H1 (cell line): ENCODE data around the gene LCT. TPM values are rescaled to one million over a fixed set of nuclear protein-coding genes. Genes with fewer than 3 reads are reported as not detected.

Experiments used
- CTCF ChIA-PET: fragments of 300-600 bp; sonication (Branson Sonifier 250); formaldehyde crosslinking; loops from one replicate; lab custom pipeline; 2021; ENCODE audit not compliant: partially characterized antibody; lab: Charles Lee
- POLR2A ChIA-PET: fragments of 300-600 bp; sonication (Branson Sonifier 250); formaldehyde crosslinking; loops from one replicate; lab custom pipeline; 2021; ENCODE audit warnings: inconsistent platforms; ENCODE audit not compliant: partially characterized antibody; lab: Charles Lee
- DNase-seq, 2 experiments: peaks; one replicate each; pipeline versions ENCODE4 v3.0.0 to v3.0.0-alpha.2; 2010 to 2022; ENCODE audit warnings: low spot score in 2 of 2, low read depth in 1 of 2, mixed read lengths in 1 of 2
- FAIRE-seq: peaks from 2 replicates; lab custom pipeline; 2011; peaks lifted over from hg19 to GRCh38; lab: Jason Lieb, UNC
- H2AFZ ChIP-seq: 2 replicates; pipeline ENCODE4 v1.8.1; 2012; ENCODE audit warnings: low read length, inconsistent platforms
- H2AK5ac ChIP-seq: 2 replicates; pipeline ENCODE4 v1.6.1; 2013; ENCODE audit warnings: low read depth, low read length
- H2BK120ac ChIP-seq: replicated peaks from 2 replicates; pipeline ENCODE3; 2013; ENCODE audit warnings: low read depth, low read length, inconsistent platforms
- H2BK12ac ChIP-seq: 2 replicates; pipeline ENCODE4 v1.6.1; 2013; ENCODE audit warnings: low read depth, low read length
- H2BK15ac ChIP-seq: 2 replicates; pipeline ENCODE4 v1.6.1; 2013; ENCODE audit warnings: low read length
- H2BK20ac ChIP-seq: 2 replicates; pipeline ENCODE4 v1.6.1; 2013; ENCODE audit warnings: low read length
- H2BK5ac ChIP-seq: 2 replicates; pipeline ENCODE4 v1.6.1; 2013; ENCODE audit warnings: low read depth, low read length
- H3K14ac ChIP-seq: 2 replicates; pipeline ENCODE4 v1.6.1; 2013; ENCODE audit warnings: inconsistent platforms; ENCODE audit not compliant: insufficient read length
- H3K18ac ChIP-seq: 2 replicates; pipeline ENCODE4 v1.6.1; 2013; ENCODE audit warnings: low read length; ENCODE audit errors: extremely low read depth
- H3K23ac ChIP-seq: 2 replicates; pipeline ENCODE4 v1.6.1; 2013; ENCODE audit warnings: inconsistent platforms; ENCODE audit not compliant: insufficient read length
- H3K23me2 ChIP-seq: 2 replicates; pipeline ENCODE4 v1.6.1; 2013; ENCODE audit warnings: low read depth, low read length
- H3K27ac ChIP-seq: 2 replicates; pipeline ENCODE4 v1.6.1; 2011; ENCODE audit warnings: low read depth, low read length, inconsistent platforms
- H3K27me3 ChIP-seq, 4 experiments: replicated peaks in 1 of 4; 1 replicate in 1 of 4; 2 replicates in 3 of 4; pipeline versions ENCODE4 v1.6.1 to v1.8.1; 2011 to 2013; ENCODE audit warnings: low read length in 3 of 4, mild to moderate bottlenecking in 3 of 4, inconsistent platforms in 2 of 4, mixed read lengths in 2 of 4, moderate library complexity in 1 of 4; ENCODE audit not compliant: control insufficient read depth in 3 of 4, insufficient read depth in 3 of 4; ENCODE audit errors: extremely low read depth in 1 of 4
- H3K36me3 ChIP-seq, 4 experiments: 2 replicates each; pipeline versions ENCODE4 v1.6.1 to v1.8.1; 2011 to 2013; ENCODE audit warnings: mild to moderate bottlenecking in 4 of 4, low read length in 3 of 4, moderate library complexity in 2 of 4, control low read depth in 1 of 4, inconsistent platforms in 1 of 4; ENCODE audit not compliant: insufficient read depth in 4 of 4, control insufficient read depth in 2 of 4
- H3K4ac ChIP-seq: replicated peaks from 2 replicates; pipeline ENCODE3; 2013; ENCODE audit warnings: low read length, low read depth, mixed read lengths, inconsistent platforms; ENCODE audit not compliant: insufficient read length
- H3K4me1 ChIP-seq, 4 experiments: replicated peaks in 1 of 4; 1 replicate in 1 of 4; 2 replicates in 3 of 4; pipeline versions ENCODE4 v1.6.1 to v1.8.1; 2011 to 2013; ENCODE audit warnings: low read length in 3 of 4, inconsistent platforms in 2 of 4, mixed read lengths in 1 of 4; ENCODE audit not compliant: insufficient read depth in 4 of 4, control insufficient read depth in 3 of 4
- H3K4me2 ChIP-seq, 2 experiments: 2 replicates each; pipeline versions ENCODE4 v1.6.1 to v1.8.1; 2011 to 2013; ENCODE audit warnings: low read depth in 2 of 2, low read length in 2 of 2, control low read depth in 1 of 2, inconsistent platforms in 1 of 2, mild to moderate bottlenecking in 1 of 2; ENCODE audit not compliant: insufficient read depth in 1 of 2
- H3K4me3 ChIP-seq, 4 experiments: fragments of 200-600, 300-600 bp in 1 of 4; sonication (generic), shearing (Covaris generic), sonication (Bioruptor Twin) in 1 of 4; 2 replicates each; pipeline versions ENCODE4 v1.5.1 to v1.8.1; 2011 to 2016; ENCODE audit warnings: low read length in 4 of 4, low read depth in 3 of 4, control low read depth in 2 of 4, inconsistent platforms in 2 of 4, mild to moderate bottlenecking in 2 of 4, mixed read lengths in 1 of 4, moderate library complexity in 1 of 4; ENCODE audit not compliant: insufficient read depth in 2 of 4; ENCODE audit errors: extremely low read depth in 1 of 4
- H3K56ac ChIP-seq: replicated peaks from 2 replicates; pipeline ENCODE3; 2013; ENCODE audit warnings: low read depth, mild to moderate bottlenecking, mixed read lengths, low read length, inconsistent platforms; ENCODE audit not compliant: insufficient read length
- H3K79me1 ChIP-seq: 2 replicates; pipeline ENCODE4 v1.6.1; 2013; ENCODE audit warnings: low read depth, low read length, control low read depth
- H3K79me2 ChIP-seq, 2 experiments: 2 replicates each; pipeline versions ENCODE4 v1.6.1 to v1.8.1; 2012 to 2013; ENCODE audit warnings: low read length in 2 of 2, mild to moderate bottlenecking in 2 of 2, inconsistent platforms in 1 of 2; ENCODE audit not compliant: insufficient read depth in 2 of 2, control insufficient read depth in 1 of 2
- H3K9ac ChIP-seq, 4 experiments: replicated peaks in 1 of 4; 1 replicate in 1 of 4; 2 replicates in 3 of 4; pipeline versions ENCODE4 v1.6.1 to v1.8.1; 2011 to 2013; ENCODE audit warnings: low read depth in 3 of 4, low read length in 3 of 4, control low read depth in 2 of 4, mild to moderate bottlenecking in 2 of 4, moderate library complexity in 2 of 4, inconsistent platforms in 1 of 4; ENCODE audit errors: extremely low read depth in 1 of 4
- H3K9me3 ChIP-seq, 2 experiments: 2 replicates each; pipeline versions ENCODE4 v1.6.1 to v1.8.1; 2012 to 2013; ENCODE audit warnings: mild to moderate bottlenecking in 2 of 2, moderate library complexity in 2 of 2, control low read depth in 1 of 2, inconsistent platforms in 1 of 2, low read depth in 1 of 2, low read length in 1 of 2, mixed read lengths in 1 of 2; ENCODE audit not compliant: insufficient read depth in 2 of 2
- H4K20me1 ChIP-seq, 2 experiments: replicated peaks in 1 of 2; 2 replicates each; pipeline versions ENCODE3 to v1.8.1; 2011 to 2013; ENCODE audit warnings: inconsistent platforms in 2 of 2, low read length in 2 of 2, mild to moderate bottlenecking in 1 of 2; ENCODE audit not compliant: insufficient read depth in 2 of 2, control insufficient read depth in 1 of 2
- H4K5ac ChIP-seq: 2 replicates; pipeline ENCODE4 v1.6.1; 2013; ENCODE audit warnings: low read length, low read depth, mixed read lengths, inconsistent platforms; ENCODE audit not compliant: insufficient read length
- H4K8ac ChIP-seq: 2 replicates; pipeline ENCODE4 v1.8.0; 2013; ENCODE audit warnings: mild to moderate bottlenecking, moderate library complexity, low read length, inconsistent platforms; ENCODE audit not compliant: insufficient read depth; ENCODE audit errors: extremely low read depth
- H4K91ac ChIP-seq: replicated peaks from 2 replicates; pipeline ENCODE3; 2013; ENCODE audit warnings: low read length, mixed read lengths, inconsistent platforms; ENCODE audit not compliant: insufficient read length
- CEBPB ChIP-seq: IDR thresholded peaks from 2 replicates; pipeline ENCODE4 v1.6.1; 2012; ENCODE audit warnings: low read depth, low read length
- GTF2F1 ChIP-seq: IDR thresholded peaks from 2 replicates; pipeline ENCODE4 v1.6.1; 2012; ENCODE audit warnings: low read depth, low read length, improper control_type of control experiment, borderline replicate concordance
- JUN ChIP-seq: IDR thresholded peaks from 2 replicates; pipeline ENCODE4 v1.6.1; 2011; ENCODE audit warnings: low read depth, mild to moderate bottlenecking, improper control_type of control experiment, low read length
- NANOG ChIP-seq: IDR thresholded peaks from 2 replicates; pipeline ENCODE4 v1.6.1; 2011; ENCODE audit warnings: low read length, low read depth, mild to moderate bottlenecking, inconsistent platforms; ENCODE audit not compliant: insufficient read depth, poor library complexity, severe bottlenecking
- POLR2A ChIP-seq, 2 experiments: IDR thresholded peaks; 1 replicate in 1 of 2; 2 replicates in 1 of 2; pipeline ENCODE4 v1.6.1; 2011; ENCODE audit warnings: low read depth in 2 of 2, low read length in 2 of 2, mild to moderate bottlenecking in 2 of 2; ENCODE audit errors: control extremely low read depth in 1 of 2
- RFX5 ChIP-seq: IDR thresholded peaks from 2 replicates; pipeline ENCODE4 v1.6.1; 2011; ENCODE audit warnings: low read depth, low read length, improper control_type of control experiment, borderline replicate concordance
- RXRA ChIP-seq: IDR thresholded peaks from 2 replicates; pipeline ENCODE4 v1.6.1; 2011; ENCODE audit warnings: low read depth, mild to moderate bottlenecking, low read length, moderate library complexity; ENCODE audit not compliant: insufficient read depth
- SP2 ChIP-seq: IDR thresholded peaks from 2 replicates; pipeline ENCODE4 v1.6.1; 2012; ENCODE audit warnings: mild to moderate bottlenecking, low read length, inconsistent platforms
- TAF1 ChIP-seq: IDR thresholded peaks from 2 replicates; pipeline ENCODE4 v1.6.1; 2011; ENCODE audit warnings: mild to moderate bottlenecking, low read depth, low read length
- WGBS, 2 experiments: shearing (Covaris generic) in 1 of 2; methylation state at CpG; one replicate each; pipeline versions ENCODE4 v1.1.6 to v1.1.7; 2013 to 2015; ENCODE audit warnings: low lambda C conversion rate in 2 of 2, mixed read lengths in 2 of 2, inconsistent platforms in 1 of 2, low coverage in 1 of 2, missing lambda C conversion rate in 1 of 2; ENCODE audit not compliant: insufficient replicate concordance in 2 of 2, insufficient coverage in 1 of 2, insufficient read length in 1 of 2; ENCODE audit errors: extremely low coverage in 1 of 2, missing lambda C conversion rate in 1 of 2; 5-methylcytosine and 5-hydroxymethylcytosine counted together
- polyA plus RNA-seq, 7 experiments: library from polyadenylated mRNA; depleted of rRNA in 3 of 7; stranded (reverse) in 5 of 7; unstranded in 2 of 7; fragments of >200 nt in 5 of 7; fragments of 200-250 nt in 2 of 7; gene quantifications; 1 replicate in 5 of 7; 2 replicates in 1 of 7; 4 replicates in 1 of 7; pipeline versions ENCODE4 v1.2.1 to v1.2.3, GENCODE V29; 2011 to 2013; ENCODE audit warnings: missing spikeins in 2 of 7, mixed read lengths in 2 of 7
- total RNA-seq: library from RNA; stranded (reverse); fragmentation: NEBNext Ultra II Directional; extraction: Animal tissue kit (Norgen Biotek cat#: 25700); gene quantifications from 2 replicates; pipeline ENCODE4 v1.2.1, GENCODE V29; 2021
- TF ChIP-seq, protein P1 (sequence below), 3 experiments: IDR thresholded peaks; 1 replicate in 2 of 3; 2 replicates in 1 of 3; pipeline versions ENCODE4 v1.5.1 to v1.6.1; 2011; ENCODE audit warnings: low read length in 3 of 3, mild to moderate bottlenecking in 3 of 3, inconsistent platforms in 2 of 3, low read depth in 1 of 3, moderate library complexity in 1 of 3; ENCODE audit not compliant: insufficient read depth in 1 of 3; ENCODE audit errors: control extremely low read depth in 1 of 3
- TF ChIP-seq, protein P2 (sequence below): IDR thresholded peaks from 2 replicates; pipeline ENCODE4 v1.6.1; 2012; ENCODE audit warnings: low read length, inconsistent platforms

The LCT gene
- total and polyA plus RNA-seq, 2 of the 8 experiments (the other 6 are each of a cell fraction or from before 2014, with no cell fraction given), result 0.06 TPM; not detected in 1

DNA sequence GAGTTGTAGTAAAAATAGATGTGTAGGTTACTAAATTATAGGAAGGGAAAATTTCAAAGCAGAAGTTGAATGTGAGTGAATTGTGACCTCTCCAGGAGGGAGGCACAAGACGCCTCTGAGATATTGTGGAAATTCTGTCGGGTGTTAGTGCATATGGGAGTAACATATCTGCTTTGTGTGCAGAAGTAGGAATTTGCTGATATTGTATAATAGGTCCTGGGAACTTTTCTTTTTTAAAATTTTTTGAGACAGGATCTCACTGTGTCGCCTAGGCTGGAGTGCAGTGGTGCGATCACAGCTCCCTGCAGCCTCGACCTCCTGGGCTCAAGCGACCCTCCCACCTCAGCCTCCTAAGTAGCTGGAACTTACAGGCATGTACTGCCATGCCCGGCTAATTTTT, 60.6 kb downstream of the LCT start:
- Histone ChIP-seq H2BK12ac (no peak overlapping the region), H3K14ac (no peak overlapping the region), H4K5ac (no peak overlapping the region), H3K9me3 (no peaks in the 10 kb centered on the region), H3K4me3 (no peak overlapping the region), H4K20me1 (peaks cover 0 to 1% of the 10 kb centered on the region in 2 experiments), H3K4me2 (no peak overlapping the region), H2BK20ac (no peak overlapping the region), H3K27me3 (no peaks in the 10 kb centered on the region), H3K23me2 (no peaks in the 10 kb centered on the region), H3K23ac (no peak overlapping the region), H3K27ac (no peak overlapping the region), H2AFZ (no peak overlapping the region), H3K79me2 (no peaks in the 10 kb centered on the region), H3K4ac (no peak overlapping the region), H3K56ac (no peak overlapping the region), H2BK120ac (no peak overlapping the region), H3K79me1 (no peaks in the 10 kb centered on the region), H3K18ac (no peak overlapping the region), H2BK15ac (no peak overlapping the region), H2AK5ac (no peak overlapping the region), H4K8ac (no peak overlapping the region), H3K4me1 (no peaks in the 10 kb centered on the region), H3K9ac (no peak overlapping the region), H3K36me3 (peaks cover 3 to 87% (median 48%) of the 10 kb centered on the region in 4 experiments; a peak in 7 of 8 replicates), H4K91ac (no peak overlapping the region), H2BK5ac (no peak overlapping the region)
- ChIA-PET POLR2A (no interaction called here), CTCF (no interaction called here)
- FAIRE-seq, result no peak
- DNase-seq, result no peak
- WGBS, 2 experiments, result 89% methylated on average over 7 of the region's 7 CpGs; no CpG with 5 or more reads in 1 of the 2 experiments
- TF ChIP-seq NANOG (no peak), GTF2F1 (no peak), TAF1 (no peak), SP2 (no peak), POLR2A (IDR thresholded peaks at IDR 0.05; ENCODE audit: control extremely low read depth in 1 of 2, low read depth in 2 of 2, low read length in 2 of 2) (no peak), RFX5 (no peak), RXRA (no peak), CEBPB (no peak), JUN (no peak)
- TF ChIP-seq, protein P1, sequence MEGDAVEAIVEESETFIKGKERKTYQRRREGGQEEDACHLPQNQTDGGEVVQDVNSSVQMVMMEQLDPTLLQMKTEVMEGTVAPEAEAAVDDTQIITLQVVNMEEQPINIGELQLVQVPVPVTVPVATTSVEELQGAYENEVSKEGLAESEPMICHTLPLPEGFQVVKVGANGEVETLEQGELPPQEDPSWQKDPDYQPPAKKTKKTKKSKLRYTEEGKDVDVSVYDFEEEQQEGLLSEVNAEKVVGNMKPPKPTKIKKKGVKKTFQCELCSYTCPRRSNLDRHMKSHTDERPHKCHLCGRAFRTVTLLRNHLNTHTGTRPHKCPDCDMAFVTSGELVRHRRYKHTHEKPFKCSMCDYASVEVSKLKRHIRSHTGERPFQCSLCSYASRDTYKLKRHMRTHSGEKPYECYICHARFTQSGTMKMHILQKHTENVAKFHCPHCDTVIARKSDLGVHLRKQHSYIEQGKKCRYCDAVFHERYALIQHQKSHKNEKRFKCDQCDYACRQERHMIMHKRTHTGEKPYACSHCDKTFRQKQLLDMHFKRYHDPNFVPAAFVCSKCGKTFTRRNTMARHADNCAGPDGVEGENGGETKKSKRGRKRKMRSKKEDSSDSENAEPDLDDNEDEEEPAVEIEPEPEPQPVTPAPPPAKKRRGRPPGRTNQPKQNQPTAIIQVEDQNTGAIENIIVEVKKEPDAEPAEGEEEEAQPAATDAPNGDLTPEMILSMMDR (IDR thresholded peaks at IDR 0.05; ENCODE audit: control extremely low read depth in 1 of 3, insufficient read depth in 1 of 3, low read depth in 1 of 3, low read length in 3 of 3), result no peak
- TF ChIP-seq, protein P2, sequence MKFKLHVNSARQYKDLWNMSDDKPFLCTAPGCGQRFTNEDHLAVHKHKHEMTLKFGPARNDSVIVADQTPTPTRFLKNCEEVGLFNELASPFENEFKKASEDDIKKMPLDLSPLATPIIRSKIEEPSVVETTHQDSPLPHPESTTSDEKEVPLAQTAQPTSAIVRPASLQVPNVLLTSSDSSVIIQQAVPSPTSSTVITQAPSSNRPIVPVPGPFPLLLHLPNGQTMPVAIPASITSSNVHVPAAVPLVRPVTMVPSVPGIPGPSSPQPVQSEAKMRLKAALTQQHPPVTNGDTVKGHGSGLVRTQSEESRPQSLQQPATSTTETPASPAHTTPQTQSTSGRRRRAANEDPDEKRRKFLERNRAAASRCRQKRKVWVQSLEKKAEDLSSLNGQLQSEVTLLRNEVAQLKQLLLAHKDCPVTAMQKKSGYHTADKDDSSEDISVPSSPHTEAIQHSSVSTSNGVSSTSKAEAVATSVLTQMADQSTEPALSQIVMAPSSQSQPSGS, result no peak
